Measurements from ENCODE around the gene PLCB3.

- TF ChIP-seq CTCF (IDR thresholded peaks at IDR 0.05; ENCODE audit: low read length) (no peak), EZH2 (IDR thresholded peaks at IDR 0.05; ENCODE audit: borderline replicate concordance, low read length) (no peak)
Measured at GRCh38 chr11:64297699-64298358, 46.5 kb downstream of the PLCB3 start.

Measured in OCI-LY1 (cell line).